Testis (tissue), 3 donors: ENCODE measurements around the gene ELSPBP1. TPM values are rescaled to one million over a fixed set of nuclear protein-coding genes. Genes with fewer than 3 reads are reported as not detected.

Source experiments
- DNase-seq: peaks from one replicate; pipeline ENCODE4 v3.0.0-alpha.2; 2019
- H3K27ac ChIP-seq, 2 donors: fragments of 200-600 bp; sonication (generic); one replicate each; pipeline ENCODE4 v1.5.1; 2019
- H3K27me3 ChIP-seq: fragments of 200-600 bp; sonication (generic); one replicate; pipeline ENCODE4 v1.5.1; 2019
- H3K36me3 ChIP-seq: fragments of 200-600 bp; sonication (generic); one replicate; pipeline ENCODE4 v1.5.1; 2017; ENCODE audit warnings: low read depth; ENCODE audit errors: missing control alignments
- H3K4me1 ChIP-seq: fragments of 200-600 bp; sonication (generic); one replicate; pipeline ENCODE4 v1.5.1; 2019
- H3K4me3 ChIP-seq, 2 donors: fragments of 200-600 bp; sonication (generic); one replicate each; pipeline ENCODE4 v1.5.1; 2017 to 2019
- H3K9me3 ChIP-seq: fragments of 200-600 bp; sonication (generic); one replicate; pipeline ENCODE4 v1.5.1; 2017
- POLR2A ChIP-seq: fragments of 450-650 bp; IDR thresholded peaks from one replicate; pipeline ENCODE4 v1.6.1; 2017; ENCODE audit warnings: antibody characterized with exemption, mild to moderate bottlenecking, moderate library complexity
- WGBS, 2 donors: methylation state at CpG; one replicate each; pipeline ENCODE4 v1.1.5; 2018; 5-methylcytosine and 5-hydroxymethylcytosine counted together
- intact Hi-C: fragments of 100-400 bp; cut with DNase I; formaldehyde crosslinking; loops from one replicate; pipeline ENCODE4 v1.15.1; 2023; ENCODE audit warnings: low total_unique reads
- polyA plus RNA-seq: library from polyadenylated mRNA; stranded (reverse); fragments of 350-450 nt; fragmentation: Illumina TruSeq; extraction: RNeasy Lipid Tissue Mini Kit (QIAGEN cat#74804); gene quantifications from one replicate; pipeline ENCODE4 v1.2.3, GENCODE V29; 2014; ENCODE audit warnings: low read depth, low replicate concordance; ENCODE audit not compliant: insufficient read depth
- total RNA-seq, 2 donors: library from RNA; depleted of rRNA; stranded (reverse); fragments of >200 nt; gene quantifications; one replicate each; pipeline ENCODE4 v1.2.3, GENCODE V29; 2016
- TF ChIP-seq, protein P1 (sequence below), 3 experiments: fragments of 450-650 bp in 2 of 3; fragments of 200-600 bp in 1 of 3; sonication (generic) in 1 of 3; IDR thresholded peaks; one replicate each; pipeline ENCODE4 v1.5.1; 2016 to 2019; ENCODE audit warnings: antibody characterized with exemption in 3 of 3, mild to moderate bottlenecking in 2 of 3, moderate library complexity in 1 of 3

ELSPBP1 gene
- total and polyA plus RNA-seq, 3 donors from 2014 or later: 0.25 to 1.2 (median 1.1) TPM

DNA sequence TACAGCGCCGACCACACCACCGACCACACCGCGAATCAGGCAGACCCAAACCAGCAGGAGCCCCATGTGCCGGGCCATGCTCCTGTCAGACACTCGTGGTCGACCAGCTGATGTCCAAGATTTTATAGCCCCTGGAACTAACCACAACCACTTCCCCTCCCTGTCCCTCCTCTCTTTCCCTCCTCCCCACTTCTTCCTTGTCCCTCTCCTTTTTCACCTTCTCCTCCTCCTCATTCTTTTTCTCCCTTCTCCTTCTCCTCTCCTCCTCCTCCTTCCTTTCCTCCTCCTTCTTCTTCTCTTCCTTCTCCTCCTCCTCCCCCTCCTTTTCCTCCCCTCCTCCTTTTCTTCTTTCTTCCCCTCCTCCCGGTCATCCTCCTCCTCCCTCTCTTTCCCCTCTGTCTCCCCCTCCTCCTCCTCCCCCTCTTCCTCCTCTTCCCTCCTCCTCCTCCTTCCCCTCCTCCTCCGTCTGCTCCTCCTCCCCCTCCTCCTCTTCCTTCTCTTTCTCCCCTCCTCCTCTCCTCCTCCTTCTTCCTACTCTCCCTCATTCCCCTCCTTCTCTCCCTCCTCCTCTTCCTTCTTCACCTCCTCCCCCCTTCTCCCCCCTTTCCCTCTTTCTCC lies 3.1 kb upstream of the ELSPBP1 start:
- Histone ChIP-seq H3K4me1 (no peaks in the 10 kb centered on the region), H3K9me3 (no peaks in the 10 kb centered on the region), H3K4me3 (no peak overlapping the region), H3K36me3 (no peaks in the 10 kb centered on the region), H3K27ac (no peak overlapping the region), H3K27me3 (no peaks in the 10 kb centered on the region)
- intact Hi-C loops: no loop called here
- DNase-seq: no peak
- TF ChIP-seq POLR2A: no peak
- TF ChIP-seq, protein P1, sequence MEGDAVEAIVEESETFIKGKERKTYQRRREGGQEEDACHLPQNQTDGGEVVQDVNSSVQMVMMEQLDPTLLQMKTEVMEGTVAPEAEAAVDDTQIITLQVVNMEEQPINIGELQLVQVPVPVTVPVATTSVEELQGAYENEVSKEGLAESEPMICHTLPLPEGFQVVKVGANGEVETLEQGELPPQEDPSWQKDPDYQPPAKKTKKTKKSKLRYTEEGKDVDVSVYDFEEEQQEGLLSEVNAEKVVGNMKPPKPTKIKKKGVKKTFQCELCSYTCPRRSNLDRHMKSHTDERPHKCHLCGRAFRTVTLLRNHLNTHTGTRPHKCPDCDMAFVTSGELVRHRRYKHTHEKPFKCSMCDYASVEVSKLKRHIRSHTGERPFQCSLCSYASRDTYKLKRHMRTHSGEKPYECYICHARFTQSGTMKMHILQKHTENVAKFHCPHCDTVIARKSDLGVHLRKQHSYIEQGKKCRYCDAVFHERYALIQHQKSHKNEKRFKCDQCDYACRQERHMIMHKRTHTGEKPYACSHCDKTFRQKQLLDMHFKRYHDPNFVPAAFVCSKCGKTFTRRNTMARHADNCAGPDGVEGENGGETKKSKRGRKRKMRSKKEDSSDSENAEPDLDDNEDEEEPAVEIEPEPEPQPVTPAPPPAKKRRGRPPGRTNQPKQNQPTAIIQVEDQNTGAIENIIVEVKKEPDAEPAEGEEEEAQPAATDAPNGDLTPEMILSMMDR (IDR thresholded peaks at IDR 0.05): no peak
- 53 to 59% methylated on average over 10 of the region's 10 CpGs for WGBS, 2 donors

DNA sequence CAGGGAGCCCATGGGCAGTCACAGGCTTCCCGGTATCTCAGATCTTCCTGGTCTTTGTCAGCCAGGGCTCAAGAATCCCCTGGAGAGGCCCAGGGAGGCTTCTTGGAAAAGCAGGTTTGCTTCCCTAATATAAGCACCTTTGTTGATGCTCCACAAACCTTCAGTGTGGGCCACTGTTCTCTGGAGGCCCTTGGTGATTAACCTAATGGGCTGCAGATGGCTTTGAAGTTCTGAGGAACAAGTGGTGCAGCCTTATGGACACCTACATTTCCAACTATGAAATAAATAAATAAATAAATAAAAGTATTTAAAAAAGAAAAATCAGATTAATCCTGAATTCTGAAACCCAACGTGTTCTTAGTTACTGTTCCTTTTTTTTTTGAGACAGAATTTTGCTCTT lies 2.4 kb upstream of the ELSPBP1 start, which contains the start of gene BSPH1:
Gene BSPH1 (minus strand): TSS at position 101 of the 400 bp plus-strand sequence. CDS start 89 bp downstream, at position 12.
- no peak for DNase-seq
- H3K4me1 ChIP-seq: no peaks in the 10 kb centered on the region
- no peak within 1 kb of the TSS for H3K4me3 ChIP-seq
- H3K27me3 ChIP-seq: no peaks in the 10 kb centered on the region
- H3K9me3 ChIP-seq: no peaks in the 10 kb centered on the region
- 71 to 73% methylated on average over 2 of the region's 2 CpGs for WGBS, 2 donors
- TF ChIP-seq POLR2A: no peak
- TF ChIP-seq, protein P1 (IDR thresholded peaks at IDR 0.05): no peak
- no peaks in the 10 kb centered on the region for H3K36me3 ChIP-seq
- H3K27ac ChIP-seq: no peak within 1 kb of the TSS
- intact Hi-C loops: no loop called here

- intact Hi-C loops: no loop called here
- no peak overlapping the region for H3K27ac ChIP-seq
- no peaks in the 10 kb centered on the region for H3K36me3 ChIP-seq
- H3K9me3 ChIP-seq: no peaks in the 10 kb centered on the region
- WGBS, 2 donors: 68 to 73% methylated on average over 1 of the region's 1 CpG
- TF ChIP-seq, protein P1 (IDR thresholded peaks at IDR 0.05): no peak
- no peak for TF ChIP-seq POLR2A
- no peak overlapping the region for H3K4me3 ChIP-seq
- no peaks in the 10 kb centered on the region for H3K4me1 ChIP-seq
- no peak for DNase-seq
- H3K27me3 ChIP-seq: no peaks in the 10 kb centered on the region
These were observed 1.8 kb downstream of the ELSPBP1 start for GRCh38 chr19:47996230-47996727.

DNA sequence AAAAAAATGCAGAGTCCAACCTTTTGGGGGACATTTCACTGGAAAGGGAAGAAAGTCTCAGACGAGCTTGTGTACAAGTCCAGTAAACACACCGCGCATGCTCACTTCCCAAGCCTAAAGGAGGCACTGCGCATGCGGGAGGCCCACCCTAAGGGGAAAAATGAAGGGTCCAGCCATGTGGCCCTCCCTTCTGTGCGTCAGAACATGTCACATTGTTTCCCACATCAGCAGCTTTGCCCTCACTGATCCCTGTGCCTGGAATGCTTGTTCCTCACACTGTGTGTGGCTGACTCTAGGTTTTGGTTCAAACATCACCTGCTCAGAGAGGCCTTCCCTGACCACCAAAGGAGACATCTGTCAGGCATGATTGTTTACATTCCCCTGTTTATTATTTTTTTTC lies 4.4 kb downstream of the ELSPBP1 start:
- H3K4me1 ChIP-seq: no peaks in the 10 kb centered on the region
- H3K9me3 ChIP-seq: no peaks in the 10 kb centered on the region
- no peak overlapping the region for H3K27ac ChIP-seq
- intact Hi-C loops: no loop called here
- H3K27me3 ChIP-seq: no peaks in the 10 kb centered on the region
- WGBS, 2 donors: 35 to 69% methylated on average over 6 of the region's 6 CpGs
- no peaks in the 10 kb centered on the region for H3K36me3 ChIP-seq
- peak; percentile 70 for DNase-seq
- H3K4me3 ChIP-seq: peak overlapping the region; percentile 43 to 44
- no peak for TF ChIP-seq POLR2A
- TF ChIP-seq, protein P1 (IDR thresholded peaks at IDR 0.05): no peak

GRCh38 chr19:48000846-48001245 lies 6.4 kb downstream of the ELSPBP1 start:
- intact Hi-C loops: no loop called here
- H3K27me3 ChIP-seq: no peaks in the 10 kb centered on the region
- no peaks in the 10 kb centered on the region for H3K36me3 ChIP-seq
- no peaks in the 10 kb centered on the region for H3K4me1 ChIP-seq
- no peak for TF ChIP-seq POLR2A
- no peaks in the 10 kb centered on the region for H3K9me3 ChIP-seq
- H3K27ac ChIP-seq: no peak overlapping the region
- no peak for DNase-seq
- H3K4me3 ChIP-seq: no peak overlapping the region
- WGBS, 2 donors: 83 to 86% methylated on average over 6 of the region's 6 CpGs
